ENCODE data around the gene OR4D2.
A peak's percentile ranks its signal among the peaks of the same experiment; 100 is the strongest.

The OR4D2 gene

GRCh38 chr17:58217766-58218165 lies 51.0 kb downstream of the OR4D2 start:
- DNase-seq = peak; percentile 83

DNA sequence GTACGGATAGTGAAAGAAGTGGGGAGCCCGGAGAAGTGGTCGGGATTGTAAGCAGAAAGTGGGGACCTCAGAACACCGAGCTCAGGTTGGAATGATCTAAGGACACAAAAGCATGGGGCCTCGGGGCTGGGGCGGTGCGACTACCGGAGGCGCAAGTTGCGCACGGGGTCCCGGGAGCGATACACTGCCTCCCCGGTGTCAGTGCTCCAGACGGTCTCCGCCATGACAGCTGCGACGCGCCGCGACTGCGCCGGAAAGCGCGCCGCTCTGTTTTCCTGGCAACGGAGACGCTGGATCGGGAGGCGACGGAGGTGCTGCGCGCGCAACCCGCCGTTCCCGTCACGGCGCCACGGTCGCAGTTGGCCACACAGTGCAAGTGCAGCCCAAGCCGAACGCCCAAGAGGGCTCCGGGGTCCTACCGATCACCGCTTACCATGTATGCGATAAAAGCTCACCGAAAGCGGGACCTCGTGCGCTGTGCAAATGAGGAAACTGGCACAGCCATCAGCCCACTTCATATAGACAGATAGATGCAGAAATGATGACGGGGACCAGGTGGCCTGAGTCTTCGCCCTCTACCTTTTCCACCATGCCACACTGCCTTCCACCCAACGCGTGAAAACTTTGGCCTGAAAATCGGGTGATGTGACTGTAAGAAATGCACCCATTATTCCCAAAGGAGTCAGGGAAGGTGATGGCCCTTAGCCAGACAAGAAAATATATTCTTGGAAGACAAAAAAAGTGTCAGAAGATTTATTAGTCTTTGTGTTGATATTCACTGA lies 52.4 kb downstream of the OR4D2 start, which contains the start of gene MKS1:
TSS of gene MKS1 (minus strand) at position 249 of the 782 bp plus-strand sequence. CDS start at position 224, 25 bp downstream.
- peak; percentile 93 for DNase-seq

DNA sequence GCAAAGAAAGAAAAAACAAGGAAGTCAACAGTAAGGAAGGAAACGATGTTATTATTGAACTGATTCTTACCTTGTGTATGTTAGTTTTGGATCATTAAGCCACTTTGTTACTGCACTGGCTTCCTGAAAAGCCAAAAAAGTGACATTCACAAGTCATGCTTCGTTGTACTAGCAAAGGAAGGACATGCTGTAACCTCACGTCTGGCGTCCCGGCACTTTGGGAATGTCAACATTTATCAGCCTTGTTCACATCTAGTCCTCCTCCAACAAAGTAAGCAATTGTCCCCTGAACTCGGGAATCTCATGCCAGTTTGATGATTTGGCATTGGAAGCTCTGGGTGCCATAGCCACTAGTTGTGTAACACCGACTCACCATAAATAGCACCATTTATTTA lies 53.0 kb downstream of the OR4D2 start:
- DNase-seq = no peak
